GM23248 (cell line): ENCODE results near the gene CNGB1.

Experiments
- EZH2 ChIP-seq: fragments of 200-600 bp; sonication (generic); IDR thresholded peaks from 2 replicates; pipeline ENCODE4 v1.6.1; 2018; ENCODE audit warnings: antibody characterized with exemption, mild to moderate bottlenecking; ENCODE audit not compliant: insufficient read depth, poor library complexity, severe bottlenecking
- EZH2phosphoT487 ChIP-seq: fragments of 200-600 bp; sonication (generic); IDR thresholded peaks from 2 replicates; pipeline ENCODE4 v1.6.1; 2018; ENCODE audit warnings: antibody characterized with exemption, moderate library complexity, mild to moderate bottlenecking, low read depth; ENCODE audit not compliant: insufficient read depth

GRCh38 chr16:57996406-57997175, 25.7 kb upstream of the CNGB1 start:
- TF ChIP-seq EZH2 (no peak), EZH2phosphoT487 (no peak)
